Measurements from ENCODE around the gene MAX.
"Not testable (repeated sequence)": the region's sequence is repeated elsewhere in the genome, so short reads cannot be mapped to it uniquely, and the experiment has no call there.

MAX gene

DNA sequence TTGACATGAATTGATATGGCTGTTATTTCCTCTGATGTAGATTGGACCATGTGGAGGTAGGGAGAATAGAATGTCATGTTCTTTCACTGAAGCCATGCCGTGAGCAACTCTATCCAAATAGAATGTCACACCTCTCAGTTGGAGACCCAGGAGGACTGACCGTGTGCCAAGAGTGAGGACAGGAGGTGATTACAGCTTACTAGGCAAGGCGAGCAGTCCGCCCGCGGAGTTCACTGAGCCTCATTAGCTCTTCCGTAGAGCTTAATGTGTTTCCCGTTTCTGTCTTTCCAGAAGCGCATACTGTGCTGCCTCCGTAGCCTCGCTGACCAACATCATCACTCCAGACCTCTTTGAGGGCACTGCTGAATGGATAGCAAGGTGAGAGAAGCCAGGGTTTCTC lies 70.0 kb downstream of the MAX start:
- no peak for DNase-seq

DNA sequence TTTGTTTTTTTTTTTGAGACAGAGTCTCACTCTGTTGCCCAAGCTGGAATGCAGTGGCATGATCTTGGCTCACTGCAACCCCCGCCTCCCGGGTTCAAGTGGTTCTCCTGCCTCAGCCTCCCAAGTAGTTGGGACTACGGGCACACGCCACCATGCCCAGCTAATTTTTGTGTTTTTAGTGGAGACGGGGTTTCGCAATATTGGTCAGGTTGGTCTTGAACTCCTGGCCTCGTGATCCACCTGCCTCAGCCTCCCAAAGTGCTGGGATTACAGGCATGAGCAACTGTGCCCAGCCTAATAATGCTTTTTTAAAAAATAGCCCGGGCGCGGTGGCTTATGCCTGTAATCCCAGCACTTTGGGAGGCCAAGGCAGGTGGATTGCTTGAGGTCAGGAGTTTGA lies 71.0 kb downstream of the MAX start:
- DNase-seq: not testable (repeated sequence)

DNA sequence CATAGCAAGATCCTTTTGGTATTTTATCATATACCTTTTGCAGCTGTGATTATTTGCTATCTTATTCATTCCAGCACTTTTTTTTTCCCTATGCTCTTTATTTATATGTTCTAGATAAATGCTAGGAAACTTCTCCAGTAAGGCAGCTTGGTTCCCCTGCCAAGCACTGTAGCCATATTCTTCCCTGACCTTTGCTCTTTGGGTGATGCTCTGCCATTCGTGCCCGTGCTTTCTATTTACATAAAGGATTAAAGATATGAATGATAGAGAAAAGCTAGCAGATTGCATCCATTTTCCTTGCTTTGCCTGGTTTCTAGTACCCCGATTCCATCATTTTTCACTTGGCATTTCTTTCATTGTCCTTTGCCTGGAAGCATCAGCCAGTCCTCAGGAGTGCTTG lies 73.4 kb downstream of the MAX start:
- no peak for DNase-seq

DNA sequence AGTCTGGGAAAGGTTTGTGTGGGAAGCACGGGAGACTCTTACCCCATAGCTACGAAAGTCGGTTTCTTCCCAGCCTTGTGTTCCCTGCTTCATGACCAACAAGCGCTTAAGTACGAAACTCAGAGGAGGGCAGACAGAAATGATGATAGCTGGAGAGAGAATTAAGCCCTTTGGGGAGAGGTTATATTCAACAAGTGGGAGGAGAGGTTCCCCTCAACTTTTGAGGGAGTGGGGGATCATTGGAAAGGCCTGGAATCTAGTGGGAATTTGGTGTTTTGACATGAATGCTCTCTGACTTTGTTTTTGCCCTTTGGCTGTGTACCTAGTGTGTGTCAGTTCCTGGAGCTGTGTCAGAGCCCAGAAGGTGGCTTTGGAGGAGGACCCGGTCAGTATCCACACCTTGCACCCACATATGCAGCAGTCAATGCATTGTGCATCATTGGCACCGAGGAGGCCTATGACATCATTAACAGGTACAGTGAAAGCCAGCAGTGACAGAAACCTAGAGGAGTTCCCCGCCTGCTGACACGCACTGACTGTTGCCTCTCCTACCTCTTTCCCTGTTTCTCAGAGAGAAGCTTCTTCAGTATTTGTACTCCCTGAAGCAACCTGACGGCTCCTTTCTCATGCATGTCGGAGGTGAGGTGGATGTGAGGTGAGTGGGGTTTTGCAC lies 75.1 kb downstream of the MAX start:
- no peak for DNase-seq

DNA sequence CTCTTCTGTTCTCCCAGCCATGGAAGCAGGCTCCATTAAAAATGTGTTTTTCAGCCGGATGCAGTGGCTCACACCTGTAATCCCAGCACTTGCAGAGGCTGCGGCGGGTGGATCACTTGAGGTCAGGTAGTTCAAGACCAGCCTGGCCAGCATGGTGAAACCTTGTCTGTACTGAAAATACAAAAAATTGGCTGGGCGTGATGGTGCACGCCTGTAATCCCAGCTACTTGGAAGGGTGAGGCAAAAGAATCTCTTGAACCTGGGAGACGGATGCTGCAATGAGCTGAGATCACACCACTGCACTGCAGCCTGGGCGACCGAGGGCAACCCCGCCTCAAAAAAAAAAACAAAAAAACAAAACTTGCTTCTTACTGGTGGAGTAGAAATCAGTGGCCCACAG lies 75.8 kb downstream of the MAX start:
- no peak for DNase-seq

DNA sequence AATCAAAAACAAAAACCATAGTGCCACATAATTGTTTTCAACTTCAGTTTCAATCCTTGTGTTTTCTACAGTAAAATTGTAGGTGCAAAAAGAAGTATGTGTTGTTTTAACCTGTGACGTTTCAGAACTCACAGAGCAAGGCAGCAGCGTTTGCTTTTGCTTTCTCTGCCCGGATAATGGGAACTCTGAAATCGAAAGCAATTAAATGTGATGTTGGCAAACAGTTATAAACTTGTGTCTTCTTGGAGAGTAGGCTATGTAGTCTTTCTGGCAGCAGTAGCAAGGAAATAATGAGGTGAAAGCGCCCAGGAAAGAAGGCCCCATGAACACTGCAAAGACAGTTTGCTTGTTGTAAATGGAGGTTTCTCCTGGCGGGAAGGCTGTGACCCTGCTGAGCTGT lies 76.5 kb downstream of the MAX start:
- DNase-seq: no peak
